GM12878 (cell line): Measurements from ENCODE around the gene CD244. TPM values are rescaled to one million over a fixed set of nuclear protein-coding genes. Genes with fewer than 3 reads are reported as not detected.

Source experiments
- BCL11A ChIP-seq: IDR thresholded peaks from 2 replicates; pipeline ENCODE4 v1.6.1; 2011; ENCODE audit warnings: low read depth, low read length
- CREB1 ChIP-seq: IDR thresholded peaks from 2 replicates; pipeline ENCODE4 v1.6.1; 2012; ENCODE audit warnings: low read depth, mild to moderate bottlenecking, inconsistent platforms
- EP300 ChIP-seq, 2 experiments: fragments of 150-350 bp in 1 of 2; IDR thresholded peaks; 2 replicates each; pipeline ENCODE4 v1.6.1; 2011 to 2012; ENCODE audit warnings: low read depth in 2 of 2, low read length in 2 of 2, borderline replicate concordance in 1 of 2, improper control_type of control experiment in 1 of 2, inconsistent platforms in 1 of 2; ENCODE audit not compliant: control insufficient read depth in 1 of 2
- EZH2 ChIP-seq: IDR thresholded peaks from 2 replicates; pipeline ENCODE4 v1.6.1; 2012; ENCODE audit warnings: low read depth, mild to moderate bottlenecking, control low read depth, inconsistent platforms, low read length, borderline replicate concordance; ENCODE audit not compliant: control insufficient read depth
- FOXK2 ChIP-seq: fragments of 450-650 bp; IDR thresholded peaks from 2 replicates; pipeline ENCODE4 v1.6.1; 2017; ENCODE audit warnings: mild to moderate bottlenecking, moderate library complexity
- NBN ChIP-seq: fragments of 450-650 bp; IDR thresholded peaks from 2 replicates; pipeline ENCODE4 v1.6.1; 2016
- POLR2AphosphoS2 ChIP-seq: IDR thresholded peaks from 2 replicates; pipeline ENCODE4 v1.6.1; 2011; ENCODE audit warnings: low read depth, mild to moderate bottlenecking, low read length, improper control_type of control experiment, moderate library complexity
- SMARCA5 ChIP-seq: fragments of 450-650 bp; IDR thresholded peaks from 2 replicates; pipeline ENCODE4 v1.6.1; 2017; ENCODE audit warnings: mild to moderate bottlenecking
- SPI1 ChIP-seq: IDR thresholded peaks from 2 replicates; pipeline ENCODE4 v1.6.1; 2011; ENCODE audit warnings: low read depth, mild to moderate bottlenecking, low read length, moderate library complexity, borderline replicate concordance; ENCODE audit not compliant: insufficient read depth
- STAT1 ChIP-seq: fragments of 450-650 bp; conservative IDR thresholded peaks from 2 replicates; pipeline ENCODE4 v1.6.1; 2014; ENCODE audit warnings: antibody characterized with exemption, mild to moderate bottlenecking
- WRNIP1 ChIP-seq: IDR thresholded peaks from 2 replicates; pipeline ENCODE4 v1.6.1; 2011; ENCODE audit warnings: low read depth, low read length, improper control_type of control experiment, borderline replicate concordance
- YY1 ChIP-seq: IDR thresholded peaks from 2 replicates; pipeline ENCODE4 v1.6.1; 2011; ENCODE audit warnings: low read depth, mild to moderate bottlenecking, low read length
- polyA plus RNA-seq, 11 experiments: library from polyadenylated mRNA; depleted of rRNA in 4 of 11; unstranded in 6 of 11; stranded (reverse) in 5 of 11; fragments of >200 nt; fragmentation: Nextera tagmentation in 4 of 11; fragmentation: Illumina TruSeq in 1 of 11; extraction: Ambion mirVana in 4 of 11; extraction: Trizol in 1 of 11; gene quantifications; 1 replicate in 1 of 11; 2 replicates in 10 of 11; pipeline versions ENCODE4 v1.2.1 to v1.2.3, GENCODE V29; 2011 to 2016; ENCODE audit warnings: inconsistent platforms in 2 of 11, missing spikeins in 2 of 11, low read depth in 1 of 11
- total RNA-seq, 4 experiments: library from RNA; depleted of rRNA in 3 of 4; stranded (reverse); fragments of >200 nt in 3 of 4; fragmentation: Illumina TruSeq in 1 of 4; extraction: Trizol in 1 of 4; gene quantifications; 2 replicates each; pipeline versions ENCODE4 v1.2.1 to v1.2.3, GENCODE V29; 2013 to 2021
- TF ChIP-seq, protein P1 (sequence below): fragments of 450-650 bp; IDR thresholded peaks from 2 replicates; pipeline ENCODE4 v1.6.1; 2016; ENCODE audit warnings: mild to moderate bottlenecking, moderate library complexity, borderline replicate concordance
- TF ChIP-seq, protein P2 (sequence below): IDR thresholded peaks from 2 replicates; pipeline ENCODE4 v1.6.1; 2012; ENCODE audit warnings: low read depth, low read length, improper control_type of control experiment
- TF ChIP-seq, protein P3 (sequence below): IDR thresholded peaks from 2 replicates; pipeline ENCODE4 v1.6.1; 2012; ENCODE audit warnings: mild to moderate bottlenecking, low read depth, low read length
- TF ChIP-seq, protein P4 (sequence below): fragments of 150-350 bp; IDR thresholded peaks from 2 replicates; pipeline ENCODE4 v1.6.1; 2016; ENCODE audit warnings: low read depth, low read length

Gene CD244
- total and polyA plus RNA-seq, 10 of the 15 experiments (the other 5 are each of a cell fraction or from before 2014, with no cell fraction given) = 0.24 to 13.6 (median 0.73) TPM

DNA sequence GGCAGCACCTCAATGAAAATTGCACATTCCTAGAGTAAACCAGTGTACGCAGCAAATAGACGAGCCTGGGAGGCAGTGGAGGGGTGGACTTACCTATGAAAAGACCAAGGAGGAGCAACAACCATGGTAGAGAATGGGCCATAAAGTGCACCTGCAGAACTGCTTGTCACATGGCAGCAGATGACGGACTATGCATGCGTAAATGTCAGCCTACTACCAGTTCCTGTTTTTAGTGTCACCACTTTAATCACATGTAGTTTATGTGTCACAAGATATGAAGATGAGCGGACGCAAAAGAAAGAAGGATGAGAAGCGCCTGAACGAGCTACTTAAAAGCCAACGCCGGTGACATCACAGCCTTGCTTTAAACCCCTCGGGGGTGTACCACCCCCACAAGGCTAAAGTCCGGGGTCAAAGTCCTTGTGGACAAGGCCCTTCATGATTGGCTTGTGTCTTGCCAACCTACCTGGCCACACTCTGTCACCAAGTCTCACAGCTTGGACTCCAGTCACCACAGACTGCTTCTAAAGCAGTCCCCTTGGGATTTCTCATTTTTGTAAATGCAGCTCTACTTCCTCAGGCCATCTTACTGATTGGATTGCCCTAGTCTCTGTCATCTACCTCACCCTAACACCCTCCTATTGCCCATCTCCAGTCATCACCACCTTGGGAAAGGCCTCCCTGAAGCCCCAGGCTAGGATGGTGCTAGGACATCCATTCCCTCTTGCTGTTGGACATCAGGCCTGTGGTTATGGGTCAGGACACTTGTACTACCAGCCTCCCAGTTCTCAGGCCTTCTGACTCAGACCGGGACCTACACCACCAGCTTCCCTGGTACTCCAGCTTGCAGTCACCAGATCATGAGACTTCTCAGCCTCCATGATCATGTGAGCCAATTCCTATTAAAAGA lies 72.7 kb downstream of the CD244 start (continued):
- TF ChIP-seq, protein P1, sequence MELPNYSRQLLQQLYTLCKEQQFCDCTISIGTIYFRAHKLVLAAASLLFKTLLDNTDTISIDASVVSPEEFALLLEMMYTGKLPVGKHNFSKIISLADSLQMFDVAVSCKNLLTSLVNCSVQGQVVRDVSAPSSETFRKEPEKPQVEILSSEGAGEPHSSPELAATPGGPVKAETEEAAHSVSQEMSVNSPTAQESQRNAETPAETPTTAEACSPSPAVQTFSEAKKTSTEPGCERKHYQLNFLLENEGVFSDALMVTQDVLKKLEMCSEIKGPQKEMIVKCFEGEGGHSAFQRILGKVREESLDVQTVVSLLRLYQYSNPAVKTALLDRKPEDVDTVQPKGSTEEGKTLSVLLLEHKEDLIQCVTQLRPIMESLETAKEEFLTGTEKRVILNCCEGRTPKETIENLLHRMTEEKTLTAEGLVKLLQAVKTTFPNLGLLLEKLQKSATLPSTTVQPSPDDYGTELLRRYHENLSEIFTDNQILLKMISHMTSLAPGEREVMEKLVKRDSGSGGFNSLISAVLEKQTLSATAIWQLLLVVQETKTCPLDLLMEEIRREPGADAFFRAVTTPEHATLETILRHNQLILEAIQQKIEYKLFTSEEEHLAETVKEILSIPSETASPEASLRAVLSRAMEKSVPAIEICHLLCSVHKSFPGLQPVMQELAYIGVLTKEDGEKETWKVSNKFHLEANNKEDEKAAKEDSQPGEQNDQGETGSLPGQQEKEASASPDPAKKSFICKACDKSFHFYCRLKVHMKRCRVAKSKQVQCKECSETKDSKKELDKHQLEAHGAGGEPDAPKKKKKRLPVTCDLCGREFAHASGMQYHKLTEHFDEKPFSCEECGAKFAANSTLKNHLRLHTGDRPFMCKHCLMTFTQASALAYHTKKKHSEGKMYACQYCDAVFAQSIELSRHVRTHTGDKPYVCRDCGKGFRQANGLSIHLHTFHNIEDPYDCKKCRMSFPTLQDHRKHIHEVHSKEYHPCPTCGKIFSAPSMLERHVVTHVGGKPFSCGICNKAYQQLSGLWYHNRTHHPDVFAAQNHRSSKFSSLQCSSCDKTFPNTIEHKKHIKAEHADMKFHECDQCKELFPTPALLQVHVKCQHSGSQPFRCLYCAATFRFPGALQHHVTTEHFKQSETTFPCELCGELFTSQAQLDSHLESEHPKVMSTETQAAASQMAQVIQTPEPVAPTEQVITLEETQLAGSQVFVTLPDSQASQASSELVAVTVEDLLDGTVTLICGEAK = peak; percentile 26; the same call in 1 of the 2 replicates
- TF ChIP-seq SPI1 (peak; percentile 98), WRNIP1 (no peak), SMARCA5 (no peak; the same call in 1 of the 2 replicates), STAT1 (no peak), NBN (peak; percentile 97), FOXK2 (no peak; the same call in 1 of the 2 replicates), EZH2 (no peak), CREB1 (peak; percentile 97), YY1 (no peak), POLR2AphosphoS2 (peak; percentile 45; the same call in 1 of the 2 replicates), EP300 (IDR thresholded peaks at IDR 0.05; ENCODE audit: borderline replicate concordance in 1 of 2, control insufficient read depth in 1 of 2, low read depth in 2 of 2, low read length in 2 of 2) (peak; percentile 96 to 99), BCL11A (peak; percentile 66)
- TF ChIP-seq, protein P2, sequence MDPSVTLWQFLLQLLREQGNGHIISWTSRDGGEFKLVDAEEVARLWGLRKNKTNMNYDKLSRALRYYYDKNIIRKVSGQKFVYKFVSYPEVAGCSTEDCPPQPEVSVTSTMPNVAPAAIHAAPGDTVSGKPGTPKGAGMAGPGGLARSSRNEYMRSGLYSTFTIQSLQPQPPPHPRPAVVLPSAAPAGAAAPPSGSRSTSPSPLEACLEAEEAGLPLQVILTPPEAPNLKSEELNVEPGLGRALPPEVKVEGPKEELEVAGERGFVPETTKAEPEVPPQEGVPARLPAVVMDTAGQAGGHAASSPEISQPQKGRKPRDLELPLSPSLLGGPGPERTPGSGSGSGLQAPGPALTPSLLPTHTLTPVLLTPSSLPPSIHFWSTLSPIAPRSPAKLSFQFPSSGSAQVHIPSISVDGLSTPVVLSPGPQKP = no peak
- TF ChIP-seq, protein P3, sequence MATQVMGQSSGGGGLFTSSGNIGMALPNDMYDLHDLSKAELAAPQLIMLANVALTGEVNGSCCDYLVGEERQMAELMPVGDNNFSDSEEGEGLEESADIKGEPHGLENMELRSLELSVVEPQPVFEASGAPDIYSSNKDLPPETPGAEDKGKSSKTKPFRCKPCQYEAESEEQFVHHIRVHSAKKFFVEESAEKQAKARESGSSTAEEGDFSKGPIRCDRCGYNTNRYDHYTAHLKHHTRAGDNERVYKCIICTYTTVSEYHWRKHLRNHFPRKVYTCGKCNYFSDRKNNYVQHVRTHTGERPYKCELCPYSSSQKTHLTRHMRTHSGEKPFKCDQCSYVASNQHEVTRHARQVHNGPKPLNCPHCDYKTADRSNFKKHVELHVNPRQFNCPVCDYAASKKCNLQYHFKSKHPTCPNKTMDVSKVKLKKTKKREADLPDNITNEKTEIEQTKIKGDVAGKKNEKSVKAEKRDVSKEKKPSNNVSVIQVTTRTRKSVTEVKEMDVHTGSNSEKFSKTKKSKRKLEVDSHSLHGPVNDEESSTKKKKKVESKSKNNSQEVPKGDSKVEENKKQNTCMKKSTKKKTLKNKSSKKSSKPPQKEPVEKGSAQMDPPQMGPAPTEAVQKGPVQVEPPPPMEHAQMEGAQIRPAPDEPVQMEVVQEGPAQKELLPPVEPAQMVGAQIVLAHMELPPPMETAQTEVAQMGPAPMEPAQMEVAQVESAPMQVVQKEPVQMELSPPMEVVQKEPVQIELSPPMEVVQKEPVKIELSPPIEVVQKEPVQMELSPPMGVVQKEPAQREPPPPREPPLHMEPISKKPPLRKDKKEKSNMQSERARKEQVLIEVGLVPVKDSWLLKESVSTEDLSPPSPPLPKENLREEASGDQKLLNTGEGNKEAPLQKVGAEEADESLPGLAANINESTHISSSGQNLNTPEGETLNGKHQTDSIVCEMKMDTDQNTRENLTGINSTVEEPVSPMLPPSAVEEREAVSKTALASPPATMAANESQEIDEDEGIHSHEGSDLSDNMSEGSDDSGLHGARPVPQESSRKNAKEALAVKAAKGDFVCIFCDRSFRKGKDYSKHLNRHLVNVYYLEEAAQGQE = no peak
- TF ChIP-seq, protein P4, sequence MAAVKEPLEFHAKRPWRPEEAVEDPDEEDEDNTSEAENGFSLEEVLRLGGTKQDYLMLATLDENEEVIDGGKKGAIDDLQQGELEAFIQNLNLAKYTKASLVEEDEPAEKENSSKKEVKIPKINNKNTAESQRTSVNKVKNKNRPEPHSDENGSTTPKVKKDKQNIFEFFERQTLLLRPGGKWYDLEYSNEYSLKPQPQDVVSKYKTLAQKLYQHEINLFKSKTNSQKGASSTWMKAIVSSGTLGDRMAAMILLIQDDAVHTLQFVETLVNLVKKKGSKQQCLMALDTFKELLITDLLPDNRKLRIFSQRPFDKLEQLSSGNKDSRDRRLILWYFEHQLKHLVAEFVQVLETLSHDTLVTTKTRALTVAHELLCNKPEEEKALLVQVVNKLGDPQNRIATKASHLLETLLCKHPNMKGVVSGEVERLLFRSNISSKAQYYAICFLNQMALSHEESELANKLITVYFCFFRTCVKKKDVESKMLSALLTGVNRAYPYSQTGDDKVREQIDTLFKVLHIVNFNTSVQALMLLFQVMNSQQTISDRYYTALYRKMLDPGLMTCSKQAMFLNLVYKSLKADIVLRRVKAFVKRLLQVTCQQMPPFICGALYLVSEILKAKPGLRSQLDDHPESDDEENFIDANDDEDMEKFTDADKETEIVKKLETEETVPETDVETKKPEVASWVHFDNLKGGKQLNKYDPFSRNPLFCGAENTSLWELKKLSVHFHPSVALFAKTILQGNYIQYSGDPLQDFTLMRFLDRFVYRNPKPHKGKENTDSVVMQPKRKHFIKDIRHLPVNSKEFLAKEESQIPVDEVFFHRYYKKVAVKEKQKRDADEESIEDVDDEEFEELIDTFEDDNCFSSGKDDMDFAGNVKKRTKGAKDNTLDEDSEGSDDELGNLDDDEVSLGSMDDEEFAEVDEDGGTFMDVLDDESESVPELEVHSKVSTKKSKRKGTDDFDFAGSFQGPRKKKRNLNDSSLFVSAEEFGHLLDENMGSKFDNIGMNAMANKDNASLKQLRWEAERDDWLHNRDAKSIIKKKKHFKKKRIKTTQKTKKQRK = no peak
